GM18502 (cell line): ENCODE results near the gene OTUB2.

Experiments
- ATAC-seq: cut with Tn5 transposase; IDR thresholded peaks from one replicate; pipeline ENCODE4 v1.9.1; 2021; ENCODE audit warnings: mild to moderate bottlenecking; ENCODE audit not compliant: unreplicated experiment, poor library complexity

Gene OTUB2

DNA sequence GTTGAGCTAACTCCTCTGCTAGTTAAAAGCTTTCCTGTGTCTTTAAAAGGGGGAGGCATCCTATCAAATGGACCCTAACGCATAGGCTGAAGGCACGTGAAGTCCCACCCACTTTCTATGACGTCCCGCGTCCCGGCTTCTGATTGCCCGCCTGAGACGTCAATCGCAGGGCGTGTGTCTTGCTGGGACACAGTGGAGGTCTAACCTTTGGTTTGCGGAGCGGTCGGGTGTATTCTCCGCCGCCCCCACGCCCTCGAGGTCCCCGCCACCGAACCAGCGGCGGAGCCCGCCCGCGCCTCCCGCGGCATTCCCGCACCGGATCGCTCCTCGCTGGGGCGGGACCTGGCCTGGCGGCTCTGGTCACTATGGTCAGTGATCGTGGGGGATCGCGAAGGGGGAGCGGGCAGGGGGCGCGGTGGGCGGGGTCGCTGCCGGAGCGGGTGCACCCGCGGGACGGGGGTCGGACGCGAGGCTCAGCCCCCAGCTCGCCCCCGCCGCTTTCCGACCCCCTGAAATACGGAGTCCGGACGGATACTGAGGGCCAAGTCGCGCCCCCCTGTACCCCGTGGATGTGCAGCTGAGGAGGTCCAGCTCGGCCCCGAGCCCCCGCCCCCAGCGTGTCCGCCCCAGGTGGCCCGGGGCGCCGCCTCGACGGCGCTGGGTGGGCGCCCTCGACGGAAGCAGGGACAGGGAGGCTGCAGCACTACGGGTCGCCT lies at the start of gene OTUB2:
Gene OTUB2 (plus strand): TSS at position 168 of the 716 bp plus-strand sequence. CDS start 198 bp downstream, at position 366.
- ATAC-seq: peak; percentile 99

DNA sequence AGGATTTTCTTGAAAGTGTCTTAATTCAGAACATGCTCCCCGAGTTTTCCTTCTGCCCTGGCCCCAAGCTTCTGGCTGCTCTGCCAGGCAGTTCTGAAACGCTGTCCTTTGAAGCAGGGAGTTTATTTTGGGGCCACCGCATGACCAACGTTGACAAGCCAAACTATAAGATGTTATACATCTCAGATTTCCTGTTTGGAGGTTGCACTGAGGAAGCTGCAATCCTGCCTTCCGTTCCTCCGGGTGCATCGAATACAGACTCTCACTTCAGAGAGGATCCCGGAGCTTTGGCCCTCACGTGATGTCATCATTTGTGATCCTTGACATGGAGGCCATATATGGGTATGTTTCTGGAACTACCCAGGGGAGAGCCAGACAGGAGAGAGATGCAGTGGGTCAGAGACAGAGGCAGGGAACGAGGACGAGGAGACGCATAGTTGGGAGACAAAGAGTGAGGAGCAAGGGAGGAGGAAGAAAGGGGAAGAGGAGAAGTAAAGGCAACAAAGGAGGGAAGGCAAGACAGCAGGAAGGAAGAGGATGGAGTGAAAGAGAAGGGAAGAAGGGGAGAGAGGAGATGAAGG lies 49.6 kb upstream of the OTUB2 start, which contains the start of gene ASB2:
Gene ASB2 (minus strand): TSS at position 94 of the 581 bp plus-strand sequence. CDS start 12,031 bp downstream, outside the sequence.
- ATAC-seq: peak; percentile 16

DNA sequence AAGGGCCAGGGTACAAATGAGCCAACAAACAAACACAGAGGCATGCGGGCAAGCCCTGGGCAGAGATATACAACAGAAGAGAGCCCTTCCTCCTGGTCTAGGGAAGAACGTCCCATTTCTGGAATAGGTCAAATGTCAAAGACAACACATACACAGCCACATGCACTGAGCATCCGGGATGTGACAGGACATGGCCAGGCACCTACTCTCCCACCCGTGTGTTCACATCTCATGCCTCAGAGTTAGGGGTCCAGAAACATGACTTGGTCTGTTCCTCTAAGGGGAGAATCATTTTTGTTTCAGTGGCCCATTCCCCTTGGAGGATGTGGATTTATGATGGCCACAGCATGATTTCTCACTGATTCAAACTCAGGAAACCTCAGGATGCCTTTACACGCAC lies 49.0 kb upstream of the OTUB2 start:
- no peak for ATAC-seq

DNA sequence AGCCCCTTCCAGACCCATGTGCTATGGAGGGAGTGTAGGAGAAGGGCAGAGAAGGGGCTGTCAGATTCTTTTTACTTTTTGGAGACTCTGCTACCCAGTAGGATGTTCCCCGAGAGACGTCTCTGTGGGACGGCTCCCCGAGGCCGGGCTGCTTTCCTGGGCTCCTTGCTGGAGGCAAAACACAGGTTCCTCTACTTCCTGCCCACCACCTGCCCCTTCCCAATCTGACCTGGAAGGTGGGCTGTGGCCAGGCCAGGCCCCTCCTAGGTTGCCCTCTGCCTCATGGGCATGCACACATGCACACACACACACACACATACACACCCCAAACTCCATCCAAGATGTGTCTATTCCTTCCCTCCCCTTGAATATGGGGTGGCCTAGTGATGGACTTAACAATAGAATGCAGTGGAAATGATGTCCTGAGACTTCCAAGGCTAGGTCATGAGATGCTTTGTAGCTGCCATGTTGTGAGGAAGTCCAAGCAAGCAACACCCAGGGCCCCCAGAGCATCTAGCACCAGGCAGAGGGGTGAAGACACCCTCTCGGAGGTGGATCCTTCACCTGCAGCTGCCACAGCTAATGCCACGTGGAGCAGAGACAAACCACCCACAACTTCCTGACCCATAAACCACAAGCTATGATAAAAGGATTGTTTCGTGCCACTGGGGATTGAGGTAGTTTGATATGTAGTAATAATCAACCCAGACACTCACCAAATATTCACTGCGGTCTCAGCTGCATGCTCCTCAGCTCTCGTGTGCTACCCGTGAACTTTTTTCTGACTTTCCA lies 48.2 kb upstream of the OTUB2 start:
- peak; percentile 45 for ATAC-seq

DNA sequence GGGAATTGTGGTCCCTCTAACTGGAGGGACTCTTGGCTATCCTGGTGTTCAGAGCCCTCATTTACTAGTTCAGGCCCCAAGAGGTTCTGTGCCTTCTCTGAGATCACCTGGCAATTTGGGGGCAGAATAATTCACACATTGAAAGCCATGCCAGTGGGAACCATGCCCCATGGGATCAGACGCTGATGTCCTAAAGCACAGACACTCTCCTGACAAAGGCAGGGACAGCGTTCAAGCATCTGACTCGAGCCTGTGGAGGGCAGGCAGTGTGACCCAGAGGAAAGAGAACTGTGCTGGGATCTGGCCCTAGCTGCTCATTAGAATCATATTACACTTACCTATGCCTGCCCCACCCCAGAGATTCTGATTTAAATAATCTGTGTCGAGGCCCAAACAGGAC lies 47.4 kb upstream of the OTUB2 start:
- ATAC-seq: no peak

DNA sequence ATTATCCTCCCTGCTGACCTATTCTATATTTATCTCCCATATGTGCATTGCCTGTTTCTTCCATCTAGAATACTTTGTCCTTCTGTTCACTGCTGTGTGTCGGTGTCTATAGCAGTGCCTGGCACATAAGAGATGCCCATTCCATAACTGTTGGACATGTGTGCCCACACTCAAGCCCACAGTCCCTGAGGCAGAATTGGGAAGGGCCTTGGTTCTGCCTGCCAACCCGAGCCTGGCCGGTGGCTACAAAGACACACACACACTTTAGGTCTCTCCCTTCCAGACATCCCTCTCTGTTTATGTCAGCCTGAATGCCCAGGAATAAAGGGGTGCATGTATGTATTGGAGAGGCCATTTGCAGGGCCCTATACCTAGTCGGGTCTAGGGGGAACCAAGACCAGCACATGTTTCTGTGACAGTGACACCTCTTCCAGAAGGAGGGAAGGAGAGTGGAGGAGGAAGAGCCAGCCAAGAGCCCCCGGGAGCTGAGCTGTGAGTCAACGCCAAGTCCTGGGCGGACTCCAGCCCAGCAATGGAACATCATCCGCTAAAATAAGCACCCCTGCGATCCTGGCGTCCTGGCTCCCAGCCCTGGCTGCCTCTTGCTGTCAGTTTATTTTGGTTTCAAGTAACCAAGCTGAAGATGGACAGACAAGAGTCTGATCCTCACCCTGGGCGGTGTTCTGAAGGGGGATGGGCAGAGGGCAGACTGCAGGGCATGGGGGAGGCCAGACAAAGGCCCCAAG lies 45.5 kb upstream of the OTUB2 start:
- no peak for ATAC-seq

DNA sequence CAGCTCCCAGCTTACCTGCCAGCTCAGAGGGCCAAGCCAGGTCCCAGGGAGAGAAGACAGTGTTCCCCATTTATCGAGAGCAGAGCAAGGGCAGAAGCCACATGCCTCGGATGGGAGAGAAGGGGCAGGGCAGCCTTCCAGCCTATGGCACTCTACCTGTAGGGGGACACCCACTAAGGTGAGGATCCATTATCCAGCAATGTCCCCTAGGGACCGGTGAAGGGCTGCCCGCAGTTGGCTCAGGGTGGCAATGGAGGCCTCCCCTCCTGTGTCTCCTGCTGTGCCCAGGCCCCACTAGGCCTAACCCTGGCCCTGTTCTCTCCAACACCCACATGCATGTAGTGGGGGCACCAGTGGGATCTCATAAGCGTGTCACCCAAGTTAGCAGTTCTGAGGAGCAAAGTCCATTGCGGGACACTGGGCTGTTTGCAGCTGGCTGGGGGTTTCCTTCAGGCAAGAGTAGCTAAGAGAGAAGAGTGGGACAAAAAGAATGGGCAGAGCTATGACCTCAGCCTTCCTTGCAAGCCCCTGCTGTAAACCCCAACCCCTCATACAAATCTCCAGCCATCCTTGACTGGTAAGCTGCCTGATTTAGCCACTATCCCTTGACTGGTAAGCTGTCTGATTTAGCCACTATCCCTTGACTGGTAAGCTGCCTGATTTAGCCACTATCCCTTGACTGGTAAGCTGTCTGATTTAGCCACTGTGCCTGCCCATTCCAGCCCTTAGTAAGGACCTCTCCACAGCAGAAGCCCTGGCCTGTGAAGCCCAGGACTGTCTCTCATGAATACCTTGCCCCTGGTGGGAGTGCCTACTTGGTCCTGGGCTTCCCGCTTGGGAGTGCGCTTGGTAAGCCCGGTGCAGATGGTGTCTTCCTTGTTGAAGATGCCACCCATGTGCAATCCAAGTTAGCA lies 44.6 kb upstream of the OTUB2 start:
- ATAC-seq: no peak

DNA sequence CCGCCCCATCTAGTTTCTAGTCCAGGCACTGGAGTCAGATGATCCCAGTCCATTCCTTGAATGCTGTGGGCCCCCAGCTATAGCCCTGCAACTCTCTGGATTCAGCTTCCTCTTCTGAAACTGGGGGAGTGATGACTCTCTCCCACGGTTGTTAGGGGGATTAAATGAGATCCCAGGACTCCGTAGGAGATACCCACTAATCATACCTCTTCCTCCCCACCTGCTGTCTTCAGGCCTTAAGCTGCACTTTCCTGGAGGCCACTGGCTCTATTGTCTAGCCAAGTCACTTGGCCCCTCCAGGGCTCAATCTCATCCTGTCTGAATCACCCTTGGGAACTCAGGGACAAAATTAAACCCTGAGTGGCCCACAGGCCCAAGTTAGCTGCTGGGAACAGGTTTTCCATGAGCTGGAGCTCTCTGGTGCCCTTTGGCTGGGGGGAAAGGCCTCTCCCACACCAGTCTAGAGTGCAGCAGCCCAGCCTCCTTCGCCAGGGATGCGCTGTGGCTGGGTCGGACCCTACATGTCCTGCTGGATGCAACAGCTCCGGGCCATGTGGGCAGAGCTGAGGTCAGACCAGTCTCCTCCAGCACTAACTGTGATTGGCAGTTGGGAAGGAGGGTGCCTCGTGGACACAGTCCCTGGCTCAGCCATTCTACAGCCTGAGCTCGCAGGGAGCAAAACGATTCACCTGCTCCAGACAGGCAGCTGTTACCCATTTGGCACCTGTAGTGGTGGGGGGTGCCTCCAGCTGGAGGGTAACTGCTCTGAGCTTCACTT lies 43.7 kb upstream of the OTUB2 start:
- no peak for ATAC-seq

DNA sequence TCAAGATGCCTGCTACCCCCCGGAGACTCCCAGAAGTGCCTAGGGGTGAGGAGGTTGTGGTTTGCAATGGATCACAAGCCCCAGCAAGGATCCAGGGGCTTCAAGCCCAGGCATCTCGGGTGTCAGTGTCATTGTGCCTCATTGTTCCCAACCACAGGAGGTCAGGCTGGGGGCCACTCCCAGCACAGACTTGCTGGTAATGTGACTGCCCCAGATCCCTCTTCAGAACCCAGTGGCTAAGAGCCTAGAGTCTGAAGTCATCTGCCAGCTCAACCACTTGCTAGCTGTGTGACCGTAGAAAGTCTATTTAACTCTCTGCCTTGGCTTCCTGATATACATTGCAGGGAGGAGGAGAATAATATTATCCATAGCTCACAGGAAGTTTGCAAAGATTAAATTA lies 42.1 kb upstream of the OTUB2 start:
- no peak for ATAC-seq

DNA sequence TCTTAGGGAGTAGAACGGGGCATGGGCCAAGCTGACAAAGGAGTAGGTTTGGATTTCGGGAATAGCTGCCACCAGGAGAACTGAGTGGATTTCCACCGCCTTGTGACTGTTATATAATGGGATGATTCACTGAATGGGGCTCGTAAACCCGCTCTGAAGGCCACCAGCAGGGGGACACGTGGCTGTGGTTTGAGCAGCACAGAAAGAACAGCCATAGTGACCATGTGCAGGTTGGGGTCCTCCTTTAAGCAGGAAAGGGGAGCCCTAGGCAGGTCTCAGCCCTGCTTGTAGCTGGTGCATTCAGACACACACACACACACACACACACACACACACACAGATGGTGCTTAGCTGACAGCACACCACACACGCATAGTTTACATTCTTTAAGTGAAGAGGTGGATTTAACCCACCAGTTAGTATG lies 41.1 kb upstream of the OTUB2 start:
- no peak for ATAC-seq

DNA sequence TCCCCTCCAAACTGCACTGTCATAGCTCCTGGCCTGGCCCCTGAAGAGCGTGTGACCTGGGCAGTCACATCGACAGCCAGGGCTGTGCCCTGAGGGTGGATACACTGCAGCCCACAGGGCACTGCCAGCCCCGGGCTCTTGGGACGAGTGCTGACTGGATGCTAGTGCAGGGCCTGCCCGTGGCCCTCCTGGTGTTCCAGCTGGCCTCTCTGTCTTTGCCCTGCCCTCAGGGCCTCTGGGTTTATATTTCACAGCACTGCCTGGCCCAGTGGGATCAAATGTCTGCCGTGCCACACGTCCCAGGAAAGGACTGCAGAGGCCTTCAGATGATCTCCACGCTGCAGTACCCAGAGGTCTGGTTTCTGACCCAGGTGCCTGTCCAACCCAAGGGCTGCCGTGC lies 39.2 kb upstream of the OTUB2 start:
- ATAC-seq: no peak

DNA sequence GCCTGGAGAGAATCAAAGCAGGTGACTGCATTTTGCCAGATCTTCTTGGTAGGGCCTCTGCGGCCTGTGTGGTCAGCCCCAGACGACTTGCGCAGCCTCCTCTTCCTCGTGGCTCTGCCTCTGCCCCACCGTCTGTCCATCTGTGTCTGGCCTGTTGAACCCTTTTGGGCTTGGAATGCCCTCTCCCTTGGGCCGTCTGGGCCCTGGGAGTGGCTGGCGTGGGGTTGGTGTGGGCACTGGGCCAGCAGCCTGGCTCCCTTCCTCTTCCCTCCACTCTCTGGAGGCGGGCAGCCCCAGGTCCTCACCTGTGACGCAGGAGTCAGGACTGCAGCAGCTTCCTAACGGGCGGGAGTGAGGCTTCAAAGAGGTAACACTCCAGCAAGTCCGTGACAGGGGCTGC lies 38.8 kb upstream of the OTUB2 start:
- ATAC-seq: no peak

DNA sequence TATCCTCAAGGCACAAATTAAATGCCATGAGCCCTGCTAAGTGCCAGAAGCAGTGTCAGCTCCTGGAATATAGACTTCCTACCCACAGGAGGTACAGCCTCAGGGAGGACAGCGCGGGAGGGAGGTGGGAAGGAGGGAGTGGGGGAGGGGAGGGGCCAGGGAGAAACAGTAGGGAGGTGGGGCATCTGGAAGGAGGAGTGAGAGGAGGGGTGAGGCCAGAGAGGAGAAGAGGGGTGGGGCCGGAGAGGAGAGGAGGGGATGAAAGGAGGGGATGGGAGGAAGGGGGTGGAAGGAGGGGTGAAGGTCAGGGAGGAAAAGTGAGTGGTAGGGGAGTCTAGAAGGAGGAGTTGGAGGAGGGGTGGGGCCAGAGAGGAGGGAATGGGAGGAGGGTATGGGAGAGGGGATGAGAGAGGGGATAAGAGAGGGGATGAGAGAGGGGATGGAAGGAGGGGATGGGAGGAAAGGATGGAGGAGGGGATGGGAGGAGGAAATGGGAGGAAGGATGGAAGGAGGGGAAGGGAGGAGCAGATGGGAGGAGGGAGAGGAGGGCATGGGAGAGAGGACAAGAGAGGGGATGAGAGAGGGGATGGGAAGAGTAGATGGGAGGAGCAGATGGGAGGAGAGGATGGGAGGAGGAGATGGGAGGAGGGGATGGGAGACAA lies 38.2 kb upstream of the OTUB2 start:
- no peak for ATAC-seq

DNA sequence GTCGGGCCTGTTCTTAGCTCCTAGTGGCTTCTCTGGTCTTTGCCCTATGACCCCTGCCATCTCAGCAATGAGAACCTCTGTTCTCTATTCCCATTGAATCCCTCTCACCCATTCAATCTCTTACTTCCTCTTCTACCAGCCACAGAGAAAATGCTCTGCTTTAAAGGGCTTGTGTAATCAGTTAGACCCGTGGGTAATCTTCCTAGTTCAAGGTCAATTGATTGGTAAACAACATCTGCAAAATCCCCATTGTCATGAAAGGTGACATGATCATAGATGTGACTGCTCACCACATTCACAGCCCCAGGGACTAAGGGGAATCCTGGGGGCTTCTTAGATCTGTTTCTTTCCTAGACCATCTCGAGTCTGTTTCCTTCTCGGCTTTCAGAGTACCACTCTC lies 36.2 kb upstream of the OTUB2 start:
- ATAC-seq: peak; percentile 57

DNA sequence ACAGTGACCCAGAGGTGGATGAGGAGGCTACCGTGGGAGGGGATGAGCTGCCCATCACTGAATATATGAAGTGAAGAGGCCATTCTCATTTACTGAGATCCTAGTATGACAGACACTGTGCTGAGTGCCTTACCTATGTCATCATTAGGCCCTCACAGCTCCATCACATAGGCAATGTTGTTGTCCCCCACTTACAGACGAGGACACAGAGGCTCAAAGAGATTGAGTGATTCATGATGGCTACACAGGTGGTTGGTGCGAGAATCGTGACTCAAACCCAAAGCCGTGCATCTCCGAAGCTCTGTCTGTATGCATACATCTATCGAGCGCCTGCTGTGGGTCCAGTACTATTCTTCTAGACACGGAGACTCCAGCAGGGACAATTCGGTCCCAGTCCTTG lies 34.9 kb upstream of the OTUB2 start:
- no peak for ATAC-seq

DNA sequence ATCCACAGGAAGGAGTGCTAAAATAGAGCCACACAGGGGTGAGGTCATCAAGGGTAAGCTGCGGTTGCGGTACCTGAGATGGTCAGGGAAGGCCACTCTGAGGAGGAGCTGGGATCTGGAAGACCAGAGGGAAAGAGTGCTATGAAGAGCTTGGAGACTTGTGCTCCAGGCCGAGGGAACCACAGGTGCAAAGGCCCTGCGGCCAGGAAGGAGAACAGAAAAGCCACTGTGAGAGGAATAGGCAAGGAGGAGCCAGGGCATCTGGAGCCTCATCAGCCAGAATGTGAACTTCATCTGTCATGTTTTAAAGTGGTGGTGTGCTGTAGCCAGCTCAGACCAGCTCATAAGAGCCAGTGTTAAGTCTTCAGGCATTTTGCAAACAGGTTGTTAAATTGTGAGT lies 34.5 kb upstream of the OTUB2 start:
- no peak for ATAC-seq

DNA sequence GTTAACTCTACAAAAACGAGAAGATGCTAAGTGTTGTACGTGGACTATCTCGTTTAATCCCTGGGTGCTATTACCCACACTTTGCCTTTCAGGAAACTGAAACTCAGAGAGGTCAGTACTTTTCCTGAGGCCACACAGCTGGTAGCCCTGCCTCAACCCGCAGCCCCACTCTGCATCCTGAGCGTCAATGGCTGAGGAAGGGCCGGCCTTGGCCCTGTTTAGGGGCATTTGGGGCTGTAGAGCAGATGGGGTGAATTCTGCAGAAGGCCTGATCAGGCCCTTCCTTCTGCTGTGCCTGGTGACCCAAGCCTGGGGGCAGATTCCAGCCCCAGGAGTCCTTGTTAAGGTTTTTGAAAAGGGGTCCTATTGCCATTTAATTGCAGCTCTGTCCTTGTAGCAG lies 32.8 kb upstream of the OTUB2 start:
- no peak for ATAC-seq

DNA sequence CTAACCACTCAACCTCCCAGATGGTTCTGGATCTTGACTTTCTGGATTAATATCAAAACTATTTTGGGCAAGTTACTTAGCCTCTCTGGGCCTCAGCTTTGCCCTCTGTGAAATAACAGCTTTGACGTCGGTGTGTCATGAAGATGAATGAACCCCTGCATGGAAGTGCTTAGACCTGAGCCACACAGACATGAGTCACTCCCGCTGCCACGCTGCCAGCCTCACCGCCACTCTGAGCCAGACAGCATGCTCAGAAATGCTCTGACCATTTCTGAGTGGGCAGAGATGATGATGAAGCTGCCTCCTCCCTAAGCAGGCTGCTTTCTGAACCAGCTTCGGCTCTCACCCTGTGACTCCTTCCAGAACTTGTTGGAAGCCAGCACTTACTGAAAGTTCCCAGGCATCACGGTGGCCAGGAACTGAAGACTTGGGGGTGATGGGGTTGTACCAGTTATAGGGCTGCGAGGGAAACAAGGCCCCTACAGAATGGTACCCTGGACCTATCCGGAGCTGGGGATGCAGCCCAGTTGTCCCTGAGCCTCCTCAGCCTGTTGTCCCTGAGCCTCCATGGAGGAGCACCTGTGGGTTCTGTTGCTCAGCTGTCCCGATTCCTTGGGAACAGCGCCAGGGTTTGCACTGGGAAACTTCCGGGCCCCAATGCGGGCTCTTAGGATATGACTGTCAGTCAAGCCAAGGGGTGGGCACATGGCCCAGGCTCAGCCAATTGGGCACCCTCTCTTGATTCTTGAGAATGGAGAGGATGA lies 31.0 kb upstream of the OTUB2 start:
- no peak for ATAC-seq
